ENCODE results near the gene TIMP3.
A peak's percentile ranks its signal among the peaks of the same experiment; 100 is the strongest.

The TIMP3 gene

DNA sequence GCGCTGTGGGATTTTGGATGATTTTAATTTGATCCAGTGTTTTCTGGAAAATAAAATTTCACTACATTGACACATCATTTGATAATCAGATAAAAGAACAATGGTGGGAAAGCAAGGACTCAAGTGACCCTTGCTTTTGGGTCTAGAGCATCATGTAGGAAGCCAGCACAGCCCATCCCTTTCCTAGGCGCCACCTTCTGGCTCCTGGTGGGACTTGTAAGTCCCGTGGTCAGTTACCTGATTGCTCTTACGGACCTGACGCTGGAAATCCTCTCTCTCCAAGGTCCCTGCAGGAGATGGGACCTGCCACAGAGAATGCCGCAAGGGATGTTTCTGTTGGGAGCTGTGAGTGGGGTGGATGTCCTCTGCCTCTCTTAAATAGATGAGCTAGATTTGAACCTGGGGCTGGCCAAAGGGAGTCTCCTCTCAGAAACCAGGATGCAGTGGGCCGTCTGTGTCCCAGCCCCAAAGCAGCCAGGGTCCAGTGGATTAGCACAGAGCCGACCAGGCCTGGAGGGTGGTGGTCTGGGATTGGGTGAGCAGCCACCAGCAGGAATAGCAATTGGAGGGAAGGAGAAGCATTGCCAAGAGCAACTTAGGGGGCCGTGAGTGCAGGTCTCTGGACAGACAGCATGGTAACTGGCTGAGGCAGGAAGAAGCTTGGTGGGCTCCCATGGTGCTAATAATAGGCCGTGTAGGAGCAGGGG is 21.7 kb downstream of the TIMP3 start:
- 65% methylated on average over 9 of the region's 10 CpGs for WGBS
- Histone ChIP-seq H3K23ac (ENCODE audit: low read length in 2 of 2) (no peak overlapping the region), H4K8ac (ENCODE audit: low read length) (peak overlapping the region; percentile 79), H2AFZ (ENCODE audit: low read depth, low read length) (no peak overlapping the region), H3K9me3 (ENCODE audit: control insufficient read depth, low read length) (no peaks in the 10 kb centered on the region), H3K4me2 (ENCODE audit: low read length, poor library complexity, severe bottlenecking) (no peak overlapping the region), H3K14ac (ENCODE audit: low read length in 2 of 2) (no peak overlapping the region), H3K4me1 (ENCODE audit: control insufficient read depth, insufficient read depth, low read depth, low read length) (no peaks in the 10 kb centered on the region), H3K4me3 (ENCODE audit: insufficient read depth in 1 of 2, low read depth in 1 of 2, low read length in 2 of 2) (no peak overlapping the region), H2BK120ac (ENCODE audit: low read depth, low read length) (no peak overlapping the region), H3K4ac (ENCODE audit: low read depth in 1 of 2, low read length in 2 of 2) (peak overlapping the region in 1 of 2 experiments; percentile 3), H3K18ac (ENCODE audit: low read depth in 1 of 2, low read length in 2 of 2) (peak overlapping the region in 1 of 2 experiments; percentile 46), H3K9ac (ENCODE audit: low read length) (peak overlapping the region; percentile 32), H2BK5ac (ENCODE audit: low read depth, low read length, poor library complexity, severe bottlenecking) (no peak overlapping the region), H3K79me1 (replicated peaks; ENCODE audit: low read length, poor library complexity, severe bottlenecking) (no peaks in the 10 kb centered on the region), H2BK15ac (ENCODE audit: low read depth, poor library complexity, severe bottlenecking) (no peak overlapping the region), H2AK5ac (ENCODE audit: low read length, severe bottlenecking) (no peak overlapping the region), H4K91ac (ENCODE audit: low read length) (no peak overlapping the region), H3K27ac (ENCODE audit: low read length, poor library complexity, severe bottlenecking) (no peak overlapping the region), H2BK12ac (ENCODE audit: low read length in 2 of 2) (no peak overlapping the region), H3K27me3 (ENCODE audit: control insufficient read depth in 1 of 2, insufficient read depth in 1 of 2, low read length in 2 of 2) (no peaks in the 10 kb centered on the region), H3K36me3 (ENCODE audit: control insufficient read depth in 1 of 2, insufficient read depth in 2 of 2, low read depth in 1 of 2, low read length in 2 of 2) (peaks cover 0 to 68% of the 10 kb centered on the region in 2 experiments)
- peak; percentile 56 for DNase-seq

DNA sequence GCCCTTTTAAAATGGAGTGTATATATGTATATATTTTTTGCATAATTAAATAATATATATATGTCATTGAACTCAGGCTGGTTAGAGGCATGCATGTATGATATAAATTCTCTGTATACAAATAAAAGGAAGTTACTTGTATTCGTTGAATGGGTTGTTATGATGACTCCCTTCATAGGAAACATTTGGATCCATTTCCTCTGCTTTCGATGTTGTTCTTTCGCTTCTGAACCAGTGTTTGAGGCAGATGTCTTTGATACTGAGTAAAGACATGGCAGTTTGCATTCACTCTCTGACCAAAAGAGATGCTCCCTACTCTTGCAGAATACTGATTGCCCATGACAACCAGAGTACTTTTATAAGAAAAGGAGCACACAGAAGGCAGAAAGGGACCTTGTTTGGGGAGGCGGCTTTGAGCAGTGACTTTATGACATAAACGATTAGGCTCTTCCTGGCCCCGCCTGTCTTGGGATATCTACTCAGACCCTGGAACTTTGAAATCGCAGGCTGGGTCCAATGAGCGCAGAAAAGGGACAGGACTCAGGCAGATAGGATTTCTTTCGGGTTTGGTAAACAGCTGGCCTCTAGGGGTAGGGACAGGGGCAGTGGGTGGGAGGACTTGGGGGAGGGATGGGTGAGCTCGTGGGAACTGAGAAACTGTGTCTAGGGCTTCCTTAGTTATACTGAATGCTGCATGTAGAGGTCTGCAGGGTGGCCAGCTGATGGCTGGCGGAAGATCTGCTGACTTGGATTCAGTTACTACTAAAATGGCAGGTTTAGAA is 23.2 kb downstream of the TIMP3 start:
- no peak overlapping the region for H3K4me2 ChIP-seq (ENCODE audit: low read length, poor library complexity, severe bottlenecking)
- peak overlapping the region; percentile 52 for H3K9ac ChIP-seq (ENCODE audit: low read length)
- peak overlapping the region in 1 of 2 experiments; percentile 50 for H3K4me3 ChIP-seq (ENCODE audit: insufficient read depth in 1 of 2, low read depth in 1 of 2, low read length in 2 of 2)
- H3K27ac ChIP-seq (ENCODE audit: low read length, poor library complexity, severe bottlenecking), result no peak overlapping the region
- H2BK15ac ChIP-seq (ENCODE audit: low read depth, poor library complexity, severe bottlenecking), result no peak overlapping the region
- no peak overlapping the region for H2AFZ ChIP-seq (ENCODE audit: low read depth, low read length)
- H3K79me1 ChIP-seq (replicated peaks; ENCODE audit: low read length, poor library complexity, severe bottlenecking), result no peaks in the 10 kb centered on the region
- H2BK12ac ChIP-seq (ENCODE audit: low read length in 2 of 2), result no peak overlapping the region
- no peak overlapping the region for H3K23ac ChIP-seq (ENCODE audit: low read length in 2 of 2)
- H3K27me3 ChIP-seq (ENCODE audit: control insufficient read depth in 1 of 2, insufficient read depth in 1 of 2, low read length in 2 of 2), result no peaks in the 10 kb centered on the region
- H3K4ac ChIP-seq (ENCODE audit: low read depth in 1 of 2, low read length in 2 of 2), result no peak overlapping the region
- no peak overlapping the region for H2BK120ac ChIP-seq (ENCODE audit: low read depth, low read length)
- H3K36me3 ChIP-seq (ENCODE audit: control insufficient read depth in 1 of 2, insufficient read depth in 2 of 2, low read depth in 1 of 2, low read length in 2 of 2), result peaks cover 0 to 74% of the 10 kb centered on the region in 2 experiments
- H3K18ac ChIP-seq (ENCODE audit: low read depth in 1 of 2, low read length in 2 of 2), result no peak overlapping the region
- no peak for DNase-seq
- no peaks in the 10 kb centered on the region for H3K9me3 ChIP-seq (ENCODE audit: control insufficient read depth, low read length)
- H2AK5ac ChIP-seq (ENCODE audit: low read length, severe bottlenecking), result no peak overlapping the region
- H3K4me1 ChIP-seq (ENCODE audit: control insufficient read depth, insufficient read depth, low read depth, low read length), result no peaks in the 10 kb centered on the region
- H2BK5ac ChIP-seq (ENCODE audit: low read depth, low read length, poor library complexity, severe bottlenecking), result no peak overlapping the region
- no peak overlapping the region for H4K91ac ChIP-seq (ENCODE audit: low read length)
- no peak overlapping the region for H3K14ac ChIP-seq (ENCODE audit: low read length in 2 of 2)
- WGBS, result 91% methylated on average over 11 of the region's 11 CpGs
- H4K8ac ChIP-seq (ENCODE audit: low read length), result no peak overlapping the region

GRCh38 chr22:32826537-32826936 is 25.0 kb downstream of the TIMP3 start:
- H3K18ac ChIP-seq (ENCODE audit: low read depth in 1 of 2, low read length in 2 of 2), result no peak overlapping the region

DNA sequence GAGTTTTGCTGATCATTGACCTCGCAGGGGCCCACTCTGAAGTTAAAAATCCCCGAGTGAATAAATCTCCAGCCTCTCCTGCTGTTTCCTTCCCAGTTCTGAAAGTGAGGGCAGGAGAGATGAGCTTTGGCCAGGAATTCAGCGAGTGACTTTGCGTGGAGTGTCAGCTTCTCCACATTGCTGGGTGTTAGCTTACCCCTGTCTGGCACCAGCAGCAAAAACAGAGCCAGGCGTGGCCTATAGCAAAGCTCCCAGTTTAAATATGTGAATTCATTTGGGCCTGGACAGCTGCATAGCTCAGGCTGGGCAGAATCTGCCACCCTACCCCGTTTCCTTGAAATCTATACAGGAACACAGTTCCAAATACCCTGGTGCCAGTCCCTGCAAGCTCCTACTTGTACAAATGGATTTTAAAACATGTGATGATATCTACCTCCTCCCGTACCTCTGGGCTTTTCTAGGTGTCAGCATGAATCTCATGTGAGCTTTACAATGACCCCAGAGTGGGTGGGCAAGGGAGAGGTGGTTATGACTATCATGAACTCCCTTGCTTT is 25.6 kb downstream of the TIMP3 start:
- no peaks in the 10 kb centered on the region for H3K27me3 ChIP-seq (ENCODE audit: control insufficient read depth in 1 of 2, insufficient read depth in 1 of 2, low read length in 2 of 2)
- H3K23ac ChIP-seq (ENCODE audit: low read length in 2 of 2), result no peak overlapping the region
- no peaks in the 10 kb centered on the region for H3K79me1 ChIP-seq (replicated peaks; ENCODE audit: low read length, poor library complexity, severe bottlenecking)
- peaks cover 0 to 79% of the 10 kb centered on the region in 2 experiments for H3K36me3 ChIP-seq (ENCODE audit: control insufficient read depth in 1 of 2, insufficient read depth in 2 of 2, low read depth in 1 of 2, low read length in 2 of 2)
- no peak overlapping the region for H2BK15ac ChIP-seq (ENCODE audit: low read depth, poor library complexity, severe bottlenecking)
- no peak overlapping the region for H2AK5ac ChIP-seq (ENCODE audit: low read length, severe bottlenecking)
- no peak overlapping the region for H3K4me3 ChIP-seq (ENCODE audit: insufficient read depth in 1 of 2, low read depth in 1 of 2, low read length in 2 of 2)
- no peak overlapping the region for H4K8ac ChIP-seq (ENCODE audit: low read length)
- no peaks in the 10 kb centered on the region for H3K9me3 ChIP-seq (ENCODE audit: control insufficient read depth, low read length)
- H2BK12ac ChIP-seq (ENCODE audit: low read length in 2 of 2), result no peak overlapping the region
- H2BK120ac ChIP-seq (ENCODE audit: low read depth, low read length), result no peak overlapping the region
- no peak overlapping the region for H3K14ac ChIP-seq (ENCODE audit: low read length in 2 of 2)
- H3K4me2 ChIP-seq (ENCODE audit: low read length, poor library complexity, severe bottlenecking), result no peak overlapping the region
- peak overlapping the region; percentile 38 for H3K9ac ChIP-seq (ENCODE audit: low read length)
- H3K4ac ChIP-seq (ENCODE audit: low read depth in 1 of 2, low read length in 2 of 2), result no peak overlapping the region
- no peak overlapping the region for H3K27ac ChIP-seq (ENCODE audit: low read length, poor library complexity, severe bottlenecking)
- no peak for DNase-seq
- no peak overlapping the region for H3K18ac ChIP-seq (ENCODE audit: low read depth in 1 of 2, low read length in 2 of 2)
- H3K4me1 ChIP-seq (ENCODE audit: control insufficient read depth, insufficient read depth, low read depth, low read length), result no peaks in the 10 kb centered on the region
- H2BK5ac ChIP-seq (ENCODE audit: low read depth, low read length, poor library complexity, severe bottlenecking), result no peak overlapping the region
- no peak overlapping the region for H2AFZ ChIP-seq (ENCODE audit: low read depth, low read length)
- H4K91ac ChIP-seq (ENCODE audit: low read length), result no peak overlapping the region
- 97% methylated on average over 7 of the region's 7 CpGs for WGBS

More at GRCh38 chr22:32826537-32826936, 25.0 kb downstream of the TIMP3 start:
- Histone ChIP-seq H2BK15ac (ENCODE audit: low read depth, poor library complexity, severe bottlenecking) (no peak overlapping the region), H3K23ac (ENCODE audit: low read length in 2 of 2) (no peak overlapping the region), H4K8ac (ENCODE audit: low read length) (no peak overlapping the region), H2BK12ac (ENCODE audit: low read length in 2 of 2) (no peak overlapping the region), H3K14ac (ENCODE audit: low read length in 2 of 2) (no peak overlapping the region), H3K27me3 (ENCODE audit: control insufficient read depth in 1 of 2, insufficient read depth in 1 of 2, low read length in 2 of 2) (no peaks in the 10 kb centered on the region), H3K79me1 (replicated peaks; ENCODE audit: low read length, poor library complexity, severe bottlenecking) (no peaks in the 10 kb centered on the region), H3K27ac (ENCODE audit: low read length, poor library complexity, severe bottlenecking) (no peak overlapping the region), H2AFZ (ENCODE audit: low read depth, low read length) (no peak overlapping the region), H2AK5ac (ENCODE audit: low read length, severe bottlenecking) (no peak overlapping the region), H3K4me1 (ENCODE audit: control insufficient read depth, insufficient read depth, low read depth, low read length) (no peaks in the 10 kb centered on the region), H3K4me2 (ENCODE audit: low read length, poor library complexity, severe bottlenecking) (no peak overlapping the region), H3K9ac (ENCODE audit: low read length) (peak overlapping the region; percentile 38), H3K9me3 (ENCODE audit: control insufficient read depth, low read length) (no peaks in the 10 kb centered on the region), H2BK5ac (ENCODE audit: low read depth, low read length, poor library complexity, severe bottlenecking) (no peak overlapping the region), H3K4ac (ENCODE audit: low read depth in 1 of 2, low read length in 2 of 2) (no peak overlapping the region), H2BK120ac (ENCODE audit: low read depth, low read length) (no peak overlapping the region), H3K36me3 (ENCODE audit: control insufficient read depth in 1 of 2, insufficient read depth in 2 of 2, low read depth in 1 of 2, low read length in 2 of 2) (peaks cover 0 to 76% of the 10 kb centered on the region in 2 experiments), H4K91ac (ENCODE audit: low read length) (no peak overlapping the region), H3K4me3 (ENCODE audit: insufficient read depth in 1 of 2, low read depth in 1 of 2, low read length in 2 of 2) (no peak overlapping the region)
- no peak for DNase-seq
- 83% methylated on average over 2 of the region's 2 CpGs for WGBS
